ENCODE data around the gene EREG. TPM values are rescaled to one million over a fixed set of nuclear protein-coding genes. Genes with fewer than 3 reads are reported as not detected.

Gene EREG
- total and polyA plus RNA-seq, 2 of the 8 experiments (the other 6 are each of a cell fraction or from before 2014, with no cell fraction given), result not detected

GRCh38 chr4:74374561-74375327, 9.8 kb downstream of the EREG start:
- no peak overlapping the region for H2AK5ac ChIP-seq (ENCODE audit: low read depth, low read length)
- WGBS, 2 experiments (ENCODE audit: extremely low coverage in 1 of 2, insufficient coverage in 1 of 2, insufficient read length in 1 of 2, insufficient replicate concordance in 2 of 2, low coverage in 1 of 2, low lambda C conversion rate in 2 of 2, missing lambda C conversion rate in 1 of 2), result 89% methylated on average over 10 of the region's 10 CpGs; no CpG with 5 or more reads in 1 of the 2 experiments
- H4K8ac ChIP-seq (ENCODE audit: extremely low read depth, insufficient read depth, low read length), result no peak overlapping the region
- H2BK15ac ChIP-seq (ENCODE audit: low read length), result no peak overlapping the region
- no peak overlapping the region for H2BK120ac ChIP-seq (replicated peaks; ENCODE audit: low read depth, low read length)
- H4K91ac ChIP-seq (replicated peaks; ENCODE audit: insufficient read length, low read length), result no peak overlapping the region
- no peak overlapping the region for H3K23ac ChIP-seq (ENCODE audit: insufficient read length)
- H3K56ac ChIP-seq (replicated peaks; ENCODE audit: insufficient read length, low read depth, low read length), result no peak overlapping the region
- DNase-seq (ENCODE audit: low read depth in 1 of 2, low spot score in 2 of 2) (no peak), FAIRE-seq (no peak)
- no peaks in the 10 kb centered on the region for H4K20me1 ChIP-seq (replicated peaks in 1 of 2; ENCODE audit: control insufficient read depth in 1 of 2, insufficient read depth in 2 of 2, low read length in 2 of 2)
- H3K9me3 ChIP-seq (ENCODE audit: insufficient read depth in 2 of 2, low read depth in 1 of 2, low read length in 1 of 2), result no peaks in the 10 kb centered on the region
- TF ChIP-seq E2F6 (IDR thresholded peaks at IDR 0.05) (no peak), CBX5 (IDR thresholded peaks at IDR 0.05; ENCODE audit: low read depth, low read length) (no peak), SIRT6 (IDR thresholded peaks at IDR 0.05; ENCODE audit: low read length) (no peak), TAF7 (optimal IDR thresholded peaks at IDR 0.05; ENCODE audit: borderline replicate concordance, low read depth, low read length) (no peak), POU5F1 (IDR thresholded peaks at IDR 0.05; ENCODE audit: low read depth, low read length) (no peak), SP1 (IDR thresholded peaks at IDR 0.05; ENCODE audit: low read depth, low read length) (no peak), SP4 (IDR thresholded peaks at IDR 0.05; ENCODE audit: low read length) (no peak), CHD2 (IDR thresholded peaks at IDR 0.05; ENCODE audit: low read length) (no peak), GTF2F1 (IDR thresholded peaks at IDR 0.05; ENCODE audit: borderline replicate concordance, low read depth, low read length) (no peak), KDM1A (IDR thresholded peaks at IDR 0.05; ENCODE audit: borderline replicate concordance, low read length) (no peak), JUND (IDR thresholded peaks at IDR 0.05; ENCODE audit: low read length) (no peak), CTBP2 (IDR thresholded peaks at IDR 0.05; ENCODE audit: borderline replicate concordance, insufficient read depth, insufficient read length, low read length) (no peak), PHF8 (conservative IDR thresholded peaks at IDR 0.05; ENCODE audit: low read depth, low read length) (no peak)
- POLR2A ChIA-PET (ENCODE audit: partially characterized antibody), result no interaction called here
- H3K23me2 ChIP-seq (ENCODE audit: low read depth, low read length), result no peaks in the 10 kb centered on the region
- H3K79me1 ChIP-seq (ENCODE audit: low read depth, low read length), result no peaks in the 10 kb centered on the region
- no peak overlapping the region for H3K4me3 ChIP-seq (ENCODE audit: extremely low read depth in 1 of 4, insufficient read depth in 2 of 4, low read depth in 3 of 4, low read length in 4 of 4)
- no peaks in the 10 kb centered on the region for H3K79me2 ChIP-seq (ENCODE audit: control insufficient read depth in 1 of 2, insufficient read depth in 2 of 2, low read length in 2 of 2)
- H3K4ac ChIP-seq (replicated peaks; ENCODE audit: insufficient read length, low read depth, low read length), result no peak overlapping the region
- H2BK20ac ChIP-seq (ENCODE audit: low read length), result no peak overlapping the region
- no peak overlapping the region for H3K27ac ChIP-seq (ENCODE audit: low read depth, low read length)
- no peak overlapping the region for H3K14ac ChIP-seq (ENCODE audit: insufficient read length)
- no peak overlapping the region for H2AFZ ChIP-seq (ENCODE audit: low read length)
- no peak overlapping the region for H2BK5ac ChIP-seq (ENCODE audit: low read depth, low read length)
- peaks cover 0 to 1% (median 0%) of the 10 kb centered on the region in 4 experiments; a peak in 1 of 7 replicates for H3K27me3 ChIP-seq (replicated peaks in 1 of 4; ENCODE audit: control insufficient read depth in 3 of 4, extremely low read depth in 1 of 4, insufficient read depth in 3 of 4, low read length in 3 of 4)
- H3K36me3 ChIP-seq (ENCODE audit: control insufficient read depth in 2 of 4, insufficient read depth in 4 of 4, low read length in 3 of 4), result no peaks in the 10 kb centered on the region
- H2BK12ac ChIP-seq (ENCODE audit: low read depth, low read length), result no peak overlapping the region
- no peak overlapping the region for H3K18ac ChIP-seq (ENCODE audit: extremely low read depth, low read length)
- no peak overlapping the region for H3K9ac ChIP-seq (replicated peaks in 1 of 4; ENCODE audit: extremely low read depth in 1 of 4, low read depth in 3 of 4, low read length in 3 of 4)
- no peak overlapping the region for H4K5ac ChIP-seq (ENCODE audit: insufficient read length, low read depth, low read length)
- no peak overlapping the region for H3K4me2 ChIP-seq (ENCODE audit: insufficient read depth in 1 of 2, low read depth in 2 of 2, low read length in 2 of 2)
- no peaks in the 10 kb centered on the region for H3K4me1 ChIP-seq (replicated peaks in 1 of 4; ENCODE audit: control insufficient read depth in 3 of 4, insufficient read depth in 4 of 4, low read length in 3 of 4)
- CTCF ChIA-PET (ENCODE audit: partially characterized antibody), result interaction anchor here (0.6 to 4.9 kb wide), 2 partner anchors 35 to 300 kb away, joined by 3 to 73 read pairs; no protein-coding TSS in a partner anchor
